ENCODE measurements around the gene ZFP90.

Gene ZFP90

DNA sequence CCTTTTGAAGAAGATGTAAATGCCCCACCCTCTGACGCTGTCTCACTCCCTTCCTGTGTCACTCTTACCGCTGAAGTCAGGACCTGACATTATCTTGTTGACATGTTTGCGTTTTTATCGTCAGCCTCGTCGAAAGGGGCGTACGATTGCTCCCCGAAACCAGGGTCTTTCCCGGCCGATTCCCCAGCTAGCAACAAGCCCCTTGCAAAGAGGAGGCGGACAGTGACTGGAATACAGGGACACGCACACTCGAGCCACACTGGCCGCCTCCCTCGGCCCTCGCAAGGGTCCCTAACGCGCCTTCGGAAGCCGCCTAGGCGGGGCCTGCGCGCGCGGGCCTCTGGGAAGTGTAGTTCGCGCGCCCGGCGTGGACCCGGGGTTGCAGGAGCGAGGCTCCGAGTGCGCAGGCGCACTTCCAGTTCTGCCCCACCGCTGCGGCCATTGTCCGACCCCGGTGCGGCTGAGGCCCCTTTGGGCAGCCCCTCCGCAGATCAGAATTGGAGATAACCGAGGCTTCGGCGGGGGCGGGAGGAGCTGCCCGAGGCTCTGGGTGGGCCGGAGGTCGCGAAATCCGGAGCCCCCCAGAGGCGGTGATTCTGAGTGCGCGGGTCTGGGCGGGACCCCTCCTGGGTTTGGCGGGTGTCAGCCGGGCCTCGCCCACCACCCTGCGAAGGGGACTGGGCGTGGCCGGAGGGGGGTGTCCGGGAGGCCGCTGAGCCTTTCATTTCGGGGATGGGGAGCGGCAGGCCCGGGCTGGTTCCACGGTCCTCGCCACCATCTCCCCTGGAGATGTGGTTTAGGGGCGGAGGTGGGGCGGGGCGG lies at the start of gene ZFP90:
TSS of gene ZFP90 (plus strand) at position 412 of the 822 bp plus-strand sequence. CDS start 502 bp downstream, outside the sequence.
- H3F3A ChIP-seq (ENCODE audit: control insufficient read depth, insufficient read depth): no peaks in the 10 kb centered on the region
- H3K27ac ChIP-seq (ENCODE audit: low read depth, low read length): no peak within 1 kb of the TSS
- H3K9me2 ChIP-seq (replicated peaks; ENCODE audit: control insufficient read depth, low read length): no peaks in the 10 kb centered on the region
- peak within 1 kb of the TSS; percentile 96 for H3K4me2 ChIP-seq (ENCODE audit: low read length)
- no peaks in the 10 kb centered on the region for H3K9me3 ChIP-seq (ENCODE audit: control insufficient read depth, insufficient read depth, low read length)
- H3K4me3 ChIP-seq (ENCODE audit: low read length): peak within 1 kb of the TSS; percentile 97
- H4K20me1 ChIP-seq (ENCODE audit: control insufficient read depth, insufficient read depth, low read depth, low read length): no peaks in the 10 kb centered on the region
- no peak for TF ChIP-seq EZH2phosphoT487 (IDR thresholded peaks at IDR 0.05; ENCODE audit: borderline replicate concordance, low read length)
- TF ChIP-seq, protein P1, sequence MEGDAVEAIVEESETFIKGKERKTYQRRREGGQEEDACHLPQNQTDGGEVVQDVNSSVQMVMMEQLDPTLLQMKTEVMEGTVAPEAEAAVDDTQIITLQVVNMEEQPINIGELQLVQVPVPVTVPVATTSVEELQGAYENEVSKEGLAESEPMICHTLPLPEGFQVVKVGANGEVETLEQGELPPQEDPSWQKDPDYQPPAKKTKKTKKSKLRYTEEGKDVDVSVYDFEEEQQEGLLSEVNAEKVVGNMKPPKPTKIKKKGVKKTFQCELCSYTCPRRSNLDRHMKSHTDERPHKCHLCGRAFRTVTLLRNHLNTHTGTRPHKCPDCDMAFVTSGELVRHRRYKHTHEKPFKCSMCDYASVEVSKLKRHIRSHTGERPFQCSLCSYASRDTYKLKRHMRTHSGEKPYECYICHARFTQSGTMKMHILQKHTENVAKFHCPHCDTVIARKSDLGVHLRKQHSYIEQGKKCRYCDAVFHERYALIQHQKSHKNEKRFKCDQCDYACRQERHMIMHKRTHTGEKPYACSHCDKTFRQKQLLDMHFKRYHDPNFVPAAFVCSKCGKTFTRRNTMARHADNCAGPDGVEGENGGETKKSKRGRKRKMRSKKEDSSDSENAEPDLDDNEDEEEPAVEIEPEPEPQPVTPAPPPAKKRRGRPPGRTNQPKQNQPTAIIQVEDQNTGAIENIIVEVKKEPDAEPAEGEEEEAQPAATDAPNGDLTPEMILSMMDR (IDR thresholded peaks at IDR 0.05; ENCODE audit: low read depth, low read length, poor library complexity, severe bottlenecking): no peak
- peaks cover 12% of the 10 kb centered on the region for H3K79me2 ChIP-seq (ENCODE audit: control insufficient read depth, low read length)
- peaks cover 17% of the 10 kb centered on the region; the same call in 1 of the 2 replicates for H3K36me3 ChIP-seq (ENCODE audit: control insufficient read depth, low read length)
- peaks cover 15% of the 10 kb centered on the region for H3K4me1 ChIP-seq (ENCODE audit: control insufficient read depth, low read length)
- no peaks in the 10 kb centered on the region for H3K27me3 ChIP-seq (ENCODE audit: control insufficient read depth, low read length)

DNA sequence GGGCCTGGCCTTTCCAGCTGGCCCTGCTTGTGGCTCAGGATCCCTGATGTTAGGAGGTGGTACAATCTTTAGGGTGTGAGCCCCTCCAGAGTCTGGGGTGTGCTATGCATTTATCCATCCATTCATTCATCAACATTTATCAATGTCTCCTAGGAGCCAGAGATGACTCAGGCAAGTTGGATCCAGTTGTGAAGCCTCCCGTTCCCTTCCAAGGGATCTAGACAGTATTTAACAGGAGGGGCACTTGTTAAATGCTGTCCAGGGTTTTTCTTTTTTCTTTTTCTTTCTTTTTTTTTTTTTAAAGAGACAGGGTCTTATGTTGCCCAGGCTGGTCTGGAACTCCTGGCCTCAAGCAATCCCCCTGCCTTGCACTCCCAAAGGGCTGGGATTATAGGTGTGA lies 48.7 kb upstream of the ZFP90 start:
- H3K4me3 ChIP-seq (ENCODE audit: low read length): no peak overlapping the region
- H3K4me2 ChIP-seq (ENCODE audit: low read length): no peak overlapping the region
- H3K9me2 ChIP-seq (replicated peaks; ENCODE audit: control insufficient read depth, low read length): no peaks in the 10 kb centered on the region
- peaks cover 8% of the 10 kb centered on the region for H3K4me1 ChIP-seq (ENCODE audit: control insufficient read depth, low read length)
- no peaks in the 10 kb centered on the region for H3F3A ChIP-seq (ENCODE audit: control insufficient read depth, insufficient read depth)
- H3K36me3 ChIP-seq (ENCODE audit: control insufficient read depth, low read length): no peaks in the 10 kb centered on the region
- peaks cover 9% of the 10 kb centered on the region; the same call in 1 of the 2 replicates for H3K27me3 ChIP-seq (ENCODE audit: control insufficient read depth, low read length)
- no peaks in the 10 kb centered on the region for H3K79me2 ChIP-seq (ENCODE audit: control insufficient read depth, low read length)
- no peak overlapping the region for H3K27ac ChIP-seq (ENCODE audit: low read depth, low read length)
- TF ChIP-seq EZH2phosphoT487 (IDR thresholded peaks at IDR 0.05; ENCODE audit: borderline replicate concordance, low read length): no peak
- TF ChIP-seq, protein P1 (IDR thresholded peaks at IDR 0.05; ENCODE audit: low read depth, low read length, poor library complexity, severe bottlenecking): no peak
- peaks cover 15% of the 10 kb centered on the region; the same call in 1 of the 2 replicates for H3K9me3 ChIP-seq (ENCODE audit: control insufficient read depth, insufficient read depth, low read length)
- H4K20me1 ChIP-seq (ENCODE audit: control insufficient read depth, insufficient read depth, low read depth, low read length): no peaks in the 10 kb centered on the region

- H3K9me3 ChIP-seq (ENCODE audit: control insufficient read depth, insufficient read depth, low read length): peaks cover 15% of the 10 kb centered on the region; the same call in 1 of the 2 replicates
- H3K36me3 ChIP-seq (ENCODE audit: control insufficient read depth, low read length): no peaks in the 10 kb centered on the region
- no peaks in the 10 kb centered on the region for H3F3A ChIP-seq (ENCODE audit: control insufficient read depth, insufficient read depth)
- no peaks in the 10 kb centered on the region for H4K20me1 ChIP-seq (ENCODE audit: control insufficient read depth, insufficient read depth, low read depth, low read length)
- no peak overlapping the region for H3K27ac ChIP-seq (ENCODE audit: low read depth, low read length)
- no peak overlapping the region for H3K4me2 ChIP-seq (ENCODE audit: low read length)
- TF ChIP-seq EZH2phosphoT487 (IDR thresholded peaks at IDR 0.05; ENCODE audit: borderline replicate concordance, low read length): no peak
- TF ChIP-seq, protein P1 (IDR thresholded peaks at IDR 0.05; ENCODE audit: low read depth, low read length, poor library complexity, severe bottlenecking): no peak
- H3K4me1 ChIP-seq (ENCODE audit: control insufficient read depth, low read length): peaks cover 8% of the 10 kb centered on the region
- H3K79me2 ChIP-seq (ENCODE audit: control insufficient read depth, low read length): no peaks in the 10 kb centered on the region
- peaks cover 9% of the 10 kb centered on the region; the same call in 1 of the 2 replicates for H3K27me3 ChIP-seq (ENCODE audit: control insufficient read depth, low read length)
- H3K9me2 ChIP-seq (replicated peaks; ENCODE audit: control insufficient read depth, low read length): no peaks in the 10 kb centered on the region
- no peak overlapping the region for H3K4me3 ChIP-seq (ENCODE audit: low read length)
Observed at GRCh38 chr16:68490829-68491575, 48.1 kb upstream of the ZFP90 start.
